HG03442 (cell line): ENCODE data around the gene MTCL1.

Experiments used
- ATAC-seq: cut with Tn5 transposase; IDR thresholded peaks from one replicate; pipeline ENCODE4 v1.9.1; 2021; ENCODE audit warnings: mild to moderate bottlenecking, moderate library complexity; ENCODE audit not compliant: unreplicated experiment

Gene MTCL1

DNA sequence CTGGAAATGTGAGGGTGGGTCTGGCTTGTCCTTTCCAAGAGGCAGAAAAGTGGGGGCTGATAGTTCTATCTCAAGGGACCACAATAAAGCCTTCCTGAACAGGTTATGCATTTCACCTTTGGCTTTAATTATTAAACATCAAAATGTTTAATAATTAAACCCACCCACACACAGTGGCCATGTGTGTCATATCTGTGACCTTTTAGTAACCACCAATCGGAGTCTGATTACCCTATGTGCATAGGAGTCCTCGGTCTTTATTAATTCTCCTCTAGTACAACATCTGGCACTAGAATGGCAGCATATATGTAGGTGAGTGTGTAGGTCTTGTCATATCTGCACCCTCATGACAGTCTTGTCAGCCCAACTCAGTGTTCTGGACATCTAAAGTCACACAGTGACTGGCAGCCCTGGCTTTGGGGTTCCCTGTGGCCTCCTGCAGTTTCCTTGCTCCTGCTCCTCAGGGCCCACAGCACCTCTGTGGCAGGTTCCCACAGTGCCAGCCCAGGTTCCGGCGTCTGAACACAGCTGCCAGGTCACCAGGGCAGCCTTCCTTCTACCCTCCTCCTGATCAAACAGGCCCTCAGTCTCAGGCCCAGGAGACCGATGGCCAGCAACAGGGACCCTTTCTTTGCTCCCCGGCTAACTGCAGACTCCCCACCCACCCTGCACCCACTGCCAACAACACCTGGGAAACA lies 100.9 kb downstream of the MTCL1 start:
- ATAC-seq: no peak

DNA sequence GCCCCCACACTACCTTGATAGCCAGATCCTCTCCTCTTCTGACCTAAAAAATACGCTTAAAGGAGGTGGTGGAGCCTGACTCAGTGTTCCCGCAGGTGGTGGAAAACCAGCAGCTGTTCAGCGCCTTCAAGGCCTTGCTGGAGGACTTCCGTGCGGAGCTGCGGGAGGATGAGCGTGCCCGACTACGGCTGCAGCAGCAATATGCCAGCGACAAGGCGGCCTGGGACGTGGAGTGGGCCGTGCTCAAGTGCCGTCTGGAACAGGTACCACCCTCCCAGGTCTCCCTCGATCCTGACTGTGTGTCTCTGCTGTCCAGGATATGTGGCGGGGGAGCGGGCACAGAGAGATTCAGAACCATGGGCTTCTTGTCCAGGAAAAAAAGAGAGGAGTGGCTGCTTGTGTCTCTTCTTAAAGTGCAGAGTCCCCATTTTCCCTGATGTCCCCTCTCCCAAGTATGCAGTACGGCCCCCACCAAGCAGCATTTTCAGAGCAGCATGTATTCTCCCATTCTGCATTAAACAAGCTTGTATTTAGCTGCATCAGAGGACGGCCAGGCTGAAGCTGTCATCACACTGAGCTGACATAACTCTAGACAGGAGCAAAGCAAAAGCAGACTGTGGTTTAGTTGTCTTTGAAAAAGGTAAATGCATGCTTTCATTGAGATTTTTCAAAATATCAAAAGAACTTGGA lies 101.6 kb downstream of the MTCL1 start:
- no peak for ATAC-seq

DNA sequence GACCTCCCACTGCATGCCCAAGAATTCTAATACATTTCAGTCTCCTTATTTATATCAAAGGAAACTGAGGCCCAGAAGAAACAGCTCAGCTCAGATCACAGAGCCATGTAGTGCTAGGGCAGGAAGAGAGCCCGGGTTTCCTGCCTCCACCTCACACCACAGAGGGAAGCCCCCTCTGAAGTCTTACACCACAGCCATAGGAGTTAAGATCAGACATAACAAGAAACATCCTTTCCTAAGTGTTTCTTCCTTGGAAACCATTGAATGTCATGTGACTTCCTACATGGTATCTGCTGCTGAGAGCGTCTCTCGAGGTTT lies 102.1 kb downstream of the MTCL1 start:
- no peak for ATAC-seq

DNA sequence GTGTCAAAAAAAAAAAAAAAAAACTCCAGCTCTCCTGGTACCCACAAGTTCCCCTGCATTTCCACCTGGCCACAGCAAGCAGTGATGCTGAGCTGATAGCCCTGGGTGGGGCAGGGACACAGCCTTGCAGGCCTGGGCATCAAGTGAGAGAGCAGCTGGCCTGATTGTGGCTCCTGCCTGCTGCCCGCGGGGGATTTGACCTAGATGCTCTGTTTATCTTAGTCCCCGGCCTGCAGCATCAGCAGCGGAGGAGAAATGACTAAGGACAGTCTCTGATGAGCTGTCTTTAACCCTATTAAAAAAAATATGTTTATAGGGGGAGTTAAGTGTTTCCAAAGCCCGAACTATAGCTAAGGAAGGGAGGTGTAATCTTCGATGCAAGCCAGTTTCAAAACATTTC lies 102.6 kb downstream of the MTCL1 start:
- no peak for ATAC-seq

DNA sequence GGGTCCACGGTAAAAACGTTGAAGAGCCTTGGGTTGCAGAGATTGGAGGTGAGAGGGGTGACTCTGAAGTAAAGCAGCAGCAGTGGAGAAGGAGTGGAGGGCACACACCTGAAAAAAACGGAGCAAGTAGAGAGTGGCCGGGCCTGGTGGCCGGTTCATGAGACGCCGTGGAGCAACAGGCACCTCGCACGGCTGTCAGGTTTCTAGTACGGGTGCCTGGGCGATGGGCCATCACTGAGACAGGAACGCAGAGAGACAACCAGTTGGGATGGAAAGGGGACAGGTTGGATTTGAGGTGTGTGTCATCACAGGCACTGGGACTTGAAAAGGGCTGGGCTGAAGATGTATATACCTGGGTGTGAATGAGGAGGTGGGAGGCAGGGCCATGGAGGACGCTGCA lies 104.2 kb downstream of the MTCL1 start:
- ATAC-seq: no peak

DNA sequence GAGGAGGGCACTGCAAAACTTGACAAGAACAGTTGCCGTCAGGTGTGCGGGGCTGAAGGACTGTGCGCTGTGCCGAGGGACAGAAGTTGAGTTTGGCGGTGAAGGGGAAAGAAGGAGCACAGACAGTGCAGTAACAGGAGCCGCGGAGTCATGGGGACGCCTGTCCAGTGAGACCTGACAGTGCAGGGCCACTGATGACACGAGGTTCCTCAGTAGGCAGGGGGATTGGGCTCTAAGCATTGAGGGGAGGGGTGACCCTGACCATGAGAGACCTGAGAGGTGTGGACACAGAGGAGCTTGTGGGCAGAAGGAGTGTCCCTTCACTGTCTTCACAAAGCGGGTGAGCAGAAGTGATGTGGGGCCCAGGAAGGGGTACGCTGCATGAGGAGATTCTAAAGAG lies 104.8 kb downstream of the MTCL1 start:
- ATAC-seq: no peak

DNA sequence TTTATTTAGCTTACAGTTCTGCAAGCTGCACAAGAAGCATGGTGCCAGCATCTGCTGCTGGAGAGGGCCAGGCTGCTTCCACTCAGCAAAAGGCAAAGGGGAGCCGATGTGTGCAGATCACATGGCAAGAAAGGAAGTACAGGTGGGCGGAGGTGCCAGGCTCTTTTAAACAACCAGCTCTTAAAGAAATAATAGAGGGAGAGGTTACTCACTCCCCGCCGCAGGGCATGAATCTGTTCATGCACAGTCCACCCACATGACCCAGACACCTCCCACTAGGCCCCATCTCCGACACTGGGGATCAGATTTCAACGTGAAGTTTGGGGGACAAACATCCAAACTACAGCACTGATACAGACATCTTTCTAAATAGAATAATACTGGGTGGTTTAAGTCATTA lies 105.8 kb downstream of the MTCL1 start:
- ATAC-seq: no peak

DNA sequence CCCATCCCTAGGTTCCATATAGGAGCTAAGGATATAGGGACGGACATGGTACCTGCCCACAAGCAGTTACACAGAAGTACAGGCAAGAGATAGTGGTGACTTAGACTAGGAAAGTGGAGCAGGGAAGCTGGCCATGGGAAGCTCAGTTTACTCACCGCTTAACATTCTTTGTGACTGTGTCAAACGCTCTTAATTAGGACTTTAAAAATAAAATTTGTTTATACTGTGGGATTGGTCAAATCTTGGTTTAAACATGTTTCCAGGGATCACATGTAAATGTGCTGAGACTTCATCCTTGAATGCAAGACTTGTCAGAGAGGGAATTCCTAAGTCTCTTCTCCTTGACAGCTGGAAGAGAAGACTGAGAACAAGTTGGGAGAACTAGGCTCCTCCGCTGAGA lies 107.3 kb downstream of the MTCL1 start:
- no peak for ATAC-seq

DNA sequence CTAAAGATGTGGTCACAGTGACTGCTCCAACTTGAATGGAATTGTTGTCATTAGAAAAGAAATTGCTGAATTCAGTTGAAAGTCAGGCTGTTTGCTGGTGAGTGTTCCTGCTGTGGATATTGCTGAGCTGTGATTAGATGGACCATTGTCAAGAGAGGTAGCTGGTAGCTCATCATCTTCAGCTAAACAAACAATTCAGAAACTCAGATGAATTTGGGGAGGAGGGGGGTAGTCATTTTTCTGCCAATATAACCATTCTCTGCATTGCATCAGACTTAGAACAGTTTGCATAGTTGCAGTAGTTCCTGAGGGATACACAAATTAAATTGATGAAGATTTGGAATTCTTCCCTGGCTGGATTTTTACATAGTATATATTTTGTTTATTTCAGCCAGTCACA lies 108.3 kb downstream of the MTCL1 start:
- no peak for ATAC-seq

DNA sequence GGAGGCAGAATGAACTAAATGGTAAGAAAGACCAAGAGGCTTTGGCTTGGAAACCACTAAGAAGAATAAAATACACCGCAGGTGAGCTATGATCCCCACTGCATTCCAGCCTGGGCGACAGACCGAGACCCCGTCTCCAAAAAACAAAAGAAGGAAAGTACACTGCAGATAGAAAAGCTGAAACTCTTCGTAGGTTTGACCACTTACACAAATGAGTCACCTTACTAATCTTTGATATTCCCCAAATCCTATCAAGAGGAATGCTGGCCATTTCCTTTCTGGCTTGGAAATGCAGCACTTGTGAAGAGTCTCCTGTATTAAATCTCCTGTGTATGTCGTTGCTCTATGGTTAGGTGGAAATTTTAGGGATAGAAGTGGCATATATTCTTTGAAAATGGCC lies 108.8 kb downstream of the MTCL1 start:
- no peak for ATAC-seq

DNA sequence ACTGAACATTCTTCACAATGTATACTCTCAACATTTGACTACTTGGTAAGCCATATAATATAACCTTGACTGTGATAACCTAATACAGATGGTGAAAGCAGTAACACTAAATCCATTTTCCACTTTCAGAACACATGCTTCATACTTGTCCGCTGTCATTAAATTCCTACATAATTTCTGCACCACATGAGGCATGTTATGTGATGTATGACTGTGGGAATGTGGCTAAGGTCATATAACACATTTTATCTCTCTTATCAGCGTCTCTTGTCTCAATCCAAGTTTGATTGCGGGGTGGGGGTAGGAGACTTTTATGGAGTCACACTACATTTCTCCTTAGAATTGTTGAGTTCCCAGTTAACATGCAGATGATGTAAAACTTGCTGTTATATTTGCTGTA lies 110.9 kb downstream of the MTCL1 start:
- no peak for ATAC-seq

DNA sequence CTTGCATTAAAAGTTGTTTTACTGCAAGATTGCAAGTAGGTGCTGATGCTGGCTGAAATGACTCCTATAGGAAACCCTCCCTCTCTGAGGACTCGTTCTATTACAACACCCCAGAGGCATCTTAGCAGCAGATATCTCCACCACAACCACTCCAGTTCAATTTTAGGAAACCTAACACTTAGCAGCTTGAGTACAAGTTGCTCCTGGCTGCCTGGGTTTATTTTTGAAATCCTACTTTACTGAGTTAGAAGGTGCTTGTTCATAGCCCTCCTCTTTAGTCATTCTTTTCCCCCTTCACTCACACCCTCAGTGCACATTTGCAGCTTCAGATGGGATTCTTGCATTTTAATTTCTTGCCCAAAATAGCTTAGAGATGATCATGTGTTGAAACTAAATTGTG lies 111.5 kb downstream of the MTCL1 start:
- no peak for ATAC-seq

DNA sequence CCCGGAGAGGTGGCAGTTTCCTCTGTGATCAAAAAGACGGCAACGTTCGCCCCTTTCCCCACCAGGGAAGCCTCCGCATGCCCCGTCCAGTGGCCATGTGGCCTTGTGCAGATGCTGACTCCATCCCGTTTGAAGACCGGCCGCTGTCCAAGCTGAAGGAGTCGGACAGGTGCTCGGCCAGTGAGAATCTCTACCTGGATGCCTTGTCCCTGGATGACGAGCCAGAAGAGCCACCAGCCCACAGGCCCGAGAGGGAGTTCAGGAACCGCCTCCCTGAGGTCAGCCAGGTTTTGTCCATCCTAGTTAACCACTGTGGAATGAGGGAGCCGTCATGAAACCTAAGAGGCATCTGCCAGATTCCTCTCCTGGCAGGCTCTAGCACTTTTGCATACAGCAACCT lies 113.6 kb downstream of the MTCL1 start:
- ATAC-seq: no peak

DNA sequence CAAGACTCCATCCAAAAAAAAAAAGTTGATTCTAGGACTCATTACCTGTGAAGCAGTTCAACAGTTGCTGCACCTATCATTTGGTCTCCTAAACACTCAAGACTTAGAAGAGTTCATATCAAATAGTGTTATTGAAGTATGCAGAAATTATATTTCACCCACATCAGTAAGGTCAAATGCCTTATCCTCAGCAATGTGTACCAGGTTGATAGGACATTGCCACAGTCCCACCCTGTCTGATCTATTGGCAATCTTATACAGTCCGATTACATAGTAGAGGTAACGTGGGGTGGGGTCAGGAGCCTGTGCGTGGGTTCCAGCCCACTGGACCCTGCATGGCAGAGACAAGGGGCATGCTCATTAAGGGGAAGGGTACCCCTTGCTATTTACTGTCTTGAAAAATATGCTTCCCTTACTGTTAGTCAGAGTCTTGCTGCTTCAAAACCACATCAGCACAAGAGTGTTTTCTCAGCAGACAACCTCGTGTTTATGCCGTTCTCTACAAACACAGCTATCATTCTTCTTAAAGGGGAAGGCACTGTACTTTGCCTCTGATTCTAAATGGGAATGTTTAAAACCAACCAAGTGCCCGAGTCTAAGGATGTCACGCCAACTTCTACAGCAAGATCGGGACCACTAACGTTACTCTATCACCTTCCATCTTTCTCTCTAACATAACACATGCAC lies 115.2 kb downstream of the MTCL1 start:
- ATAC-seq: no peak

DNA sequence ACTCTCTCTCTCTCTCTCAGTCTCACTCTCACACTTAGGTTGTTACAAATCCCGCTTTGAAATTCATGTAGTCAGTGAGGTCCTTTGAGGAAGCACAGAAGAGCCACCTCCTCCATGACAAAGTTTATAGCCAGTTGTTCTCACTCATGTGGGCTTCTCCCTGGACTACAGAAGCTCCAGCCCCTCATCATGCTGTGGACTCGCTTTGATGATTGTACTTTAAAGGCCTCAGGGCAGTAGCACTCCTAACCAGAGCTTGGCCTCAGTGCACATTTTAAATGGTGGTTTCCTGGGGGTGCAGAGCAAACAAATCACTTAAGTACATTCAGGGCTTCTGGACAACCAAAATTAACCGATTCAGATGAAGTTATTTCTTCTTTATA lies 115.7 kb downstream of the MTCL1 start:
- ATAC-seq: no peak

DNA sequence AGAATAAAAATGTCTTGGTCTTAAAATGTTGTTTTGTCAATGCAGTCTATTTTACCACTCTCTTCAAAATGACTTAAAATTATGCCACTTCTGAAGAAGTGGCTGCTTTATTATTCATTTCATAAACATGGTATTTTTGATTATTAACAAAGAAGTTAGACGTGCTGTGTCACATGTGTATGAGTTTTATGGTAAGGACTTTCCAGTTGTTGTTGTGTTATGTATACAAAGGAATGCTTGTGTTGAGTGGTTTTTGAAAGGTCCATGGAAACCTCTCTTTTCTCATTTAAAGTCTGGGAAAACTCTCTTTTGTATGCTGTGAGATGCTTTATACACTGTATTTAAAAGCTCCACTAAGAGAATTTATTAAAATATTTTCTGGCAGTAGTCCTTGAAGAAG lies 116.2 kb downstream of the MTCL1 start:
- ATAC-seq: no peak

DNA sequence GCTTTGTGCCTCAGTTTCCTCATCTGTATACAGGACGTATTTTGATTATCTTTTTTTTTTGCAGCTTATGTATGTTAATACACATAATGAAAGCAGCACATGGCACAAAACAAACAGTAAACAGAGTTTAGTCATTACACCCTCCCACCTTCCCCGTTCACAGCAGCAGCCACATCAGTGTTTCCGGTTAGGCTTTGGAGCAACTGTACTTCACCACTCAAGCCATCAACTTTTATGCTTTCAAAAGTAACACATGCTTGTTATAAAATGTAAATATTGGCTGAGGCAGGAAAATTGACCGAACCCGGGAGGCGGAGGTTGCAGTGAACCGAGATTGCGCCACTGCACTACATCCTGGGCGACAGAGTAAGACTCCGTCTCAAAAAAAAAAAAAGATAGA lies 117.3 kb downstream of the MTCL1 start:
- no peak for ATAC-seq

DNA sequence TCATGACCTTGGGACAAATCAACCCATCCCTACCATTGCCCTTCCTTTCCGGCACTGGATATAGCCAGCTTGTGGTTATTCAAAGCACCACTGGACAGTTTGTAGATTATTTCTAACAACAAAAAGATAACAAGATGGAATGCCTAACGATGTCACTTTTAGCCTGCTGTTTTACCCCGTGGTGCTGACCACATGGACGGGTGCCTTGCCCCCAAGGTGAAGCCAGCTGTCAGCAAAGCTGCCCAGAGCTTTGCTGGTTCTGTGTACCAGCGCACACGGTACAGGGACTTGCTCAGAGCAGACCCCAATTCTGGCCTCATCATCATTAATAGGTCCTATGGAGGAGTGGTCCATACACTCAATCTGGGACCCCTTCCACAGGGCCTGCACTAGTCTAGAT lies 118.2 kb downstream of the MTCL1 start:
- ATAC-seq: no peak

DNA sequence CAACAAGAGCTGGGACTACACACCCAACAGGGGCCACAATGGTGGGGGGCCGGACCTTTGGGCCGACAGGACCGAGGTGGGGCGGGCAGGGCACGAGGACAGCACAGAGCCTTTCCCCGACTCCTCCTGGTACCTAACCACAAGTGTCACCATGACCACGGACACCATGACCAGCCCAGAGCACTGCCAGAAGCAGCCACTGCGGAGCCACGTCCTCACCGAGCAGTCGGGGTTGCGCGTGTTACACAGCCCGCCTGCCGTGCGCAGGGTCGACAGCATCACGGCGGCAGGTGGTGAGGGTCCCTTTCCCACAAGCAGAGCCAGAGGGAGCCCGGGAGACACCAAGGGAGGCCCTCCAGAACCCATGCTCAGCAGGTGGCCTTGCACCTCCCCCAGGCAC lies 119.5 kb downstream of the MTCL1 start:
- no peak for ATAC-seq

DNA sequence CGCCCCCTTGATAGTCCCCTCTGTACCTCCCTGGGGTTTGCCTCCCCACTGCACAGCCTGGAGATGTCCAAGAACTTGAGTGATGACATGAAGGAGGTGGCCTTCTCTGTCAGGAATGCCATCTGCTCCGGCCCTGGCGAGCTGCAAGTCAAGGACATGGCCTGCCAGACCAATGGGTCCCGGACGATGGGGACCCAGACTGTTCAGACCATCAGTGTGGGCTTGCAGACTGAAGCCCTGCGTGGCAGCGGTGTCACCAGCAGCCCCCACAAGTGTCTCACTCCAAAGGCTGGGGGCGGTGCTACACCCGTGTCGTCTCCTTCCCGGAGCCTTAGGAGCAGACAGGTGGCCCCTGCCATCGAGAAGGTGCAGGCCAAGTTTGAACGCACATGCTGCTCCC lies 119.9 kb downstream of the MTCL1 start:
- ATAC-seq: no peak

DNA sequence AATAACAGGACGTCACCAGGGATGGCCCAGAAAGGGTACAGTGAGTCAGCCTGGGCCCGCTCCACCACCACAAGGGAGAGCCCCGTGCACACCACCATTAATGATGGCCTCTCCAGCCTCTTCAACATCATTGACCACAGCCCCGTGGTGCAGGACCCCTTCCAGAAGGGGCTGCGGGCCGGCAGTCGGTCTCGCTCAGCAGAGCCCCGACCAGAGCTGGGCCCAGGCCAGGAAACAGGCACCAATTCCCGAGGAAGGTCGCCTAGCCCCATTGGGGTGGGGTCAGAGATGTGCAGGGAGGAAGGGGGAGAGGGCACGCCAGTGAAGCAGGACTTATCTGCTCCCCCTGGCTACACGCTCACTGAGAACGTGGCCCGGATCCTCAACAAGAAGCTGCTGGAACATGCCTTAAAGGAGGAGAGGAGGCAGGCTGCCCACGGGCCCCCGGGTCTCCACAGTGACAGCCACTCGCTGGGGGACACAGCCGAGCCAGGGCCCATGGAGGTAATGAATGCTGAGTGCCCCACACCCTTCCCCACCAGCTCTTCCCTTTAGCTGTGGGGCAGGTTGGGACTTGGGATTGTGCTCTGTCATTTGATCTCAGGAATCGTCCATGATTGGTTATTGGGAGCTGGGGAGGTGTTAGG lies 120.5 kb downstream of the MTCL1 start:
- no peak for ATAC-seq

DNA sequence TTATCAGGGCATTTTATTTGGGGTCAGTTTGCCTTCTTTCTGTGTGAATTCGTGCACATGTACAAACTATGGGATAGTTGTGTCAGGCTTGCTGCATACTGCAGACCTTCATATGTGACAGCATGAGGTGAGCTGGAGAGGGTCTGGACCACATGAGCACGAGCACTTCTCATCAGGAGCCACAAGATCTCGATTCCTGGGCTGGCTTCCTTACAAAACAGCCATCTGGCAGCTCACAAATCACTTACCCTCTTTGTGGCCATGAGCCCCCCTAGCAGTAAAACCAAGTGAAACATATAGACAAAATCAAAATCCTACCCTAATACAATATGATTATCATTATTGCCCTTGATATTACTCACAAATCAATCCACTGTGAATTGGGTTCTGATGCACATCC lies 121.2 kb downstream of the MTCL1 start:
- ATAC-seq: no peak
